Sigmoid colon (tissue), 4 donors: ENCODE results near the gene TRIM54.

Experiments
- EP300 ChIP-seq, 4 donors: sonication (generic); formaldehyde crosslinking; IDR thresholded peaks; one replicate each; pipeline ENCODE4 v1.6.1; 2017; ENCODE audit warnings: antibody characterized with exemption in 4 of 4
- POLR2A ChIP-seq, 2 donors: fragments of 450-650 bp; IDR thresholded peaks; one replicate each; pipeline ENCODE4 v1.6.1; 2016; ENCODE audit warnings: antibody characterized with exemption in 2 of 2, mild to moderate bottlenecking in 2 of 2, moderate library complexity in 2 of 2
- POLR2AphosphoS5 ChIP-seq, 4 donors: sonication (generic); formaldehyde crosslinking; IDR thresholded peaks; one replicate each; pipeline ENCODE4 v1.6.1; 2017; ENCODE audit warnings: antibody characterized with exemption in 4 of 4
- TF ChIP-seq, protein P1 (sequence below), 4 experiments: fragments of 450-650 bp in 3 of 4; fragments of 200-600 bp in 1 of 4; IDR thresholded peaks; one replicate each; pipeline ENCODE4 v1.5.1; 2016 to 2019; ENCODE audit warnings: antibody characterized with exemption in 4 of 4, mild to moderate bottlenecking in 3 of 4, moderate library complexity in 2 of 4

DNA sequence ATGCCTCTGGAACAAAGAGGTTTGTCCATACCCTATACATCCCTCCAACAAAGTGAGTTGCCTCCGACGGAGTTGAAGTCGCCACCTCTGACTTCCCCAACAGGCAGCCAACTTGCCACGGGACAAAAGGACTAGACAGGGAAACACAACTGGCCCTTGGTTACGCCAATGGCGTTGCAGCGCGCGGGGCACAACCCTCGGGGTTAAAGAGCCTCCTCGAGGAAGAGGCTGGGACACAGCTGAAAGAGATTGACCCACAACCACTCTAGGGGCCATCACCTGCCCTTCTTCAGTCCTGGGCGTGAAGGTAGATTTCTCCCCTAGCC, 73.8 kb downstream of the TRIM54 start:
- TF ChIP-seq, protein P1, sequence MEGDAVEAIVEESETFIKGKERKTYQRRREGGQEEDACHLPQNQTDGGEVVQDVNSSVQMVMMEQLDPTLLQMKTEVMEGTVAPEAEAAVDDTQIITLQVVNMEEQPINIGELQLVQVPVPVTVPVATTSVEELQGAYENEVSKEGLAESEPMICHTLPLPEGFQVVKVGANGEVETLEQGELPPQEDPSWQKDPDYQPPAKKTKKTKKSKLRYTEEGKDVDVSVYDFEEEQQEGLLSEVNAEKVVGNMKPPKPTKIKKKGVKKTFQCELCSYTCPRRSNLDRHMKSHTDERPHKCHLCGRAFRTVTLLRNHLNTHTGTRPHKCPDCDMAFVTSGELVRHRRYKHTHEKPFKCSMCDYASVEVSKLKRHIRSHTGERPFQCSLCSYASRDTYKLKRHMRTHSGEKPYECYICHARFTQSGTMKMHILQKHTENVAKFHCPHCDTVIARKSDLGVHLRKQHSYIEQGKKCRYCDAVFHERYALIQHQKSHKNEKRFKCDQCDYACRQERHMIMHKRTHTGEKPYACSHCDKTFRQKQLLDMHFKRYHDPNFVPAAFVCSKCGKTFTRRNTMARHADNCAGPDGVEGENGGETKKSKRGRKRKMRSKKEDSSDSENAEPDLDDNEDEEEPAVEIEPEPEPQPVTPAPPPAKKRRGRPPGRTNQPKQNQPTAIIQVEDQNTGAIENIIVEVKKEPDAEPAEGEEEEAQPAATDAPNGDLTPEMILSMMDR (IDR thresholded peaks at IDR 0.05): no peak
- TF ChIP-seq POLR2A (IDR thresholded peaks at IDR 0.05) (no peak), POLR2AphosphoS5 (IDR thresholded peaks at IDR 0.05) (no peak), EP300 (IDR thresholded peaks at IDR 0.05) (no peak)
